Measurements from ENCODE around the gene PNMA8C.

DNA sequence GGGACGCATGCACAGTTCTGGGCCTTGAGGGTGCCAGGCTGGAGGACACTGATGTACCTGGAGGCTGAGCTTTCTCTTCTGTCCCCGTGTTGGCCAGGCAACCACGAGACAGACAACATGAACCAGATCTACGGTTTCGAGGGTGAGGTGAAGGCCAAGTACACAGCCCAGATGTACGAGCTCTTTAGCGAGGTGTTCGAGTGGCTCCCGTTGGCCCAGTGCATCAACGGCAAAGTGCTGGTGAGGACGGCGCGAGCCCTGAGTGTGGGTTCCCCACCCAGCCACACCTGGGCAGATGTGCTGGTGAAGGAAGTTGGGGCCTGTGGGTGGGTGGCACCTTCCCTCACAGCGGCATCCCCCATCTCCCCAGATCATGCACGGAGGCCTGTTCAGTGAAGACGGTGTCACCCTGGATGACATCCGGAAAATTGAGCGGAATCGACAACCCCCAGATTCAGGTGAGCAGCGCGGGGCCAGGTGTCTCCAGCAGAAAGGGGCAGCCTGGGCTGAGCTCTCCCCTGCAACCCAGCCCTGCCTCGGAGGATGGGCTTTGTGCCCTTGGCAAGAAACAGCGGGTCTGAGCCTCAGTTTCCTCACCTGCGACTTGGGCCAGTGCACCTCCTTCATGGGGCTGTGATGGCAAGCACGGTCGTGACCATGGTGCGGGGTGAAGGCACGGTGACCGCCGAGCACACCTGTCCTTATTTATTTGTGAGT is 41.6 kb downstream of the PNMA8C start:
- no peak for TF ChIP-seq GATA2 (IDR thresholded peaks at IDR 0.05; ENCODE audit: low read depth, low read length)
- no peak for TF ChIP-seq GATA3 (IDR thresholded peaks at IDR 0.05; ENCODE audit: low read depth, low read length)
